ENCODE measurements around the gene CNNM1.

The CNNM1 gene

GRCh38 chr10:99329304-99329553, at the start of gene CNNM1:
CNNM1 (plus strand) TSS chr10:99329356; CDS start chr10:99329388, 32 bp downstream.
- peak; percentile 62 for DNase-seq (ENCODE audit: low spot score)

GRCh38 chr10:99279626-99280111, 49.5 kb upstream of the CNNM1 start:
- no peak for DNase-seq (ENCODE audit: low spot score)

DNA sequence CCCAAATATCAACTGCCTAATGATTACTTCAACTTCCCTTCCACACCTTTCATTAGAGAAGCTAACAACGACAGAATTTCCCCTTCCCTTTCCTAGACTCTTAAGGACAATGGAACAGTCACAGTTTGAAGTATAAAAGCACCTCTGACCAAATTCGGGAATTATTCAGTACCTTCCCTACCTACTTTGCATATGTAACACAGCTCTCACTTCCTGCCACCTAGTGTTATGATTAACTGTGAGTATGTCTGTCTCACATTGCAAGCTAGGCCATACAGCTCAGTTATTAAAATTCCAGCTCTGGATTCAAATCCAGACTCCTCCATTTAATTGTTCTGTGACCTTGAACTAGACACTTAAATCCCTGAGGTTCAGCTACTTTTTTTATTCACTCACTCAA, 48.7 kb upstream of the CNNM1 start:
- DNase-seq (ENCODE audit: low spot score) = no peak

- no peak for DNase-seq (ENCODE audit: low spot score)
Observed at GRCh38 chr10:99285881-99286280, 43.3 kb upstream of the CNNM1 start.

DNA sequence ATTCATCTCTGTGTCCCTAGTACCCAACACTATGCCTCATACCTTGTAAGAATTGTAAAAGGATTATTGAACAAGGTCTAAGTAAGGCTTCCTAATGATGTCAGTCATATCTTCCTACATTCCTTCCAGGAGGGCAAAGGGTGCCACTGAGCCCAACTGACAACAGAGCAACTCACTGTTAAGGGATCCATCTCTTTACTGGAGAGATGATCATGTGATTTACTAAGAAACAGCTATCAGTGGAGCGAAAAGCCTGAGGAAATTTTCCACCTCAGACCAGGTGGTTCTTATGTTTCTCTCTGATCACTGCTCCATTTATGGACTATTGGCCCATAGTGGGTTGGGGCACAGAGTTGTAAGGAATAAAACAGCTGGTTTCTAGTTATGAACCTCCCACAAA, 38.9 kb upstream of the CNNM1 start:
- DNase-seq (ENCODE audit: low spot score) = no peak

GRCh38 chr10:99292159-99292558, 37.0 kb upstream of the CNNM1 start:
- DNase-seq (ENCODE audit: low spot score) = no peak

- no peak for DNase-seq (ENCODE audit: low spot score)
Observed at GRCh38 chr10:99296605-99297004, 32.6 kb upstream of the CNNM1 start.

- no peak for DNase-seq (ENCODE audit: low spot score)
Observed at GRCh38 chr10:99297033-99297432, 32.1 kb upstream of the CNNM1 start.

DNA sequence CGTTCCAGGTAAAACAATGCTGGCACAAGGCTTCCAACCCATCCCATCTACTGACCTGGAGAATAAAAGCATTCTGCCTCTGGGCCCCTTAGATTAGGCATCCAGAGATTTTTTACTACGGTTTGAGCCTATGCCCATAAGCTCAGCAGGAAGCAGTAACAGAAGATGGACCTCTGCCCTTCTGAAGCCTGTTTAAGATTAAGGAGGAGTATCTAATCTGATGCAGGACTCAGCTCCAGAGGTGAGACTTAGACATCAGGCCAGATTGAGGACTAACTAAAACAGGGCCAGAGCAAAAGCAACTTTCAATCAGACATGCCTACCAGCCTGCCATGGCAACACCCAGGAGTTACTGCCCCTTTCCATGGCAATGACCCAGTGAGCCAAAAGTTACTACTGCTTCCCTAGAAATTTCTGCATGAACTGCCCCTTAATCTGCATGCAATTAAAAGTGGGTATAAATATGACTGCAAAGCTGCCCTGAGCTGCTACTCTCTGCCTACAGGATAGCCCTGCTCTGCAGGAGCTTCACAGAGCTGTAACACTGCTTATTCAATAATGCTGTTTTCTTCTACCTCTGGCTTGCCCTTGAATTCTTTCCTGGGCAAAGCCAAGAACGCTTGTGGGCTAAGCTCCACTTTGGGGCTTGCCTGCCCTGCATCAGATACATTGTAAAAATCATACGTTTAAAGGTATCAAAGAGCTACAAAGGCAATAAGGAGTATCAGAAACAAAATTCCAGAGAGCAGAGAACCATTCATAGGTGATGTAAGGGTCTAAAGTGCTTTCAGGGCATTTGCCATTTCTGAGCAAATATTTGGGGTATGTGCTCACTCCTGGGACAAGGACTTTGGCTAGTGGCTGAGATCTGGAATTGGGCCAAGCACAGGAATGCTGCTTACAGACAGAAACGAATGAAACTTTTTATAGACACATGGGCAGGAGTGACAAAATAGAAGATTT, 25.0 kb upstream of the CNNM1 start:
- DNase-seq (ENCODE audit: low spot score) = peak; percentile 24

DNA sequence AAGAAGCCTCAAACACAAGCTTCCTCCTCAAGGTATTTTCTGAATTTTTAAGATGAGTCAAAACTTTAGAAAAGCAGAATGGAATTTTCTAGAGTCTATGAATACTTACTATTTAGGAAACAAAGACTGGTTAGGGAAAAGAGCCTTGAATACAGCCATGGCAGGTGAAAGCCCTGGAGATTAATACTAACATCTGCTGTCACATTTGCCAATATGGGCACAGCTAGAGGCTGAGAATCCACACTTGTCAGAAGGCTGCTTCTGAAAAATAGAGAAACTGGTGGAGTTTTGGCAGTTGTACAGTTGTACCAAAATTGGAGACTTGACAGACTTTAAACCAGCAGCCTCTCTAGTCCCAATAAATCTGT, 24.3 kb upstream of the CNNM1 start:
- no peak for DNase-seq (ENCODE audit: low spot score)

GRCh38 chr10:99312501-99312900, 16.7 kb upstream of the CNNM1 start:
- DNase-seq (ENCODE audit: low spot score) = no peak

GRCh38 chr10:99315853-99316252, 13.3 kb upstream of the CNNM1 start:
- no peak for DNase-seq (ENCODE audit: low spot score)

GRCh38 chr10:99316374-99316773, 12.8 kb upstream of the CNNM1 start:
- DNase-seq (ENCODE audit: low spot score) = no peak

DNA sequence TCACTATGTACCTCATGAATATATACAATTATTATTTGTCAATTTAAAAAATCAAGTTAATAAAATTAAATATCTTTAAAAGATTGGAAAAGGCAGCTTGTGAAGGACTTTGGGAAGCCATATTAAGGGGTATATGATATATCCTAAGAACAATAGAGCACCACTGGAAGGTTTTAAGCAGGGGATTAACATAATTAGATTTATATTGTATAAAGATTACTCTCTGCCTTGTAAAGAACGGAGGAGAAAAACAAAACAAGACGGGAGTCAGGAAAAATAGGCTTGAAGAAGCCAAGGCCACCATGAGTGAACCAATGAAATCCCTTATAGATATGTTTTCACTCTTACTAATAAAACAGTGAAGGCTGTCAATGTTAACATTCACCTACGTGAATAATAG, 11.1 kb upstream of the CNNM1 start:
- no peak for DNase-seq (ENCODE audit: low spot score)

DNA sequence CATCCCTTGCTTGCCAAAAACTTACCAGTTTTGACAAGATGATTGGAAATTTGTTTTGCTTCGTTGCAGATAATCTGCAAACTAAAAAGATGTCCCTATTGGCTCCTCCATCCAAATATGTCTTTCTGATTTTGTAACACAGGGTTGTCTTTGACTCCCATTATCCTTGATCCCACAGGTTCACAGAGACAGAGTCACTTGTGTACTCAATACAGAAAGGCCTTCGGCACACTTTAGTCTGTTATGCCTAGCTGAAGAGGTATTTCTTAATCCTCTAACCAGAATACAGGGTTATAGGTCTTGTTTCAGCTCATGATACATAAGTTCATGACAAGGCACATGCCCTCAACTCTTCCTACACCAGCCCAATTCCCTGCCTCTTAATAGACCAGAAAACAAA, 10.7 kb upstream of the CNNM1 start:
- DNase-seq (ENCODE audit: low spot score) = no peak

DNA sequence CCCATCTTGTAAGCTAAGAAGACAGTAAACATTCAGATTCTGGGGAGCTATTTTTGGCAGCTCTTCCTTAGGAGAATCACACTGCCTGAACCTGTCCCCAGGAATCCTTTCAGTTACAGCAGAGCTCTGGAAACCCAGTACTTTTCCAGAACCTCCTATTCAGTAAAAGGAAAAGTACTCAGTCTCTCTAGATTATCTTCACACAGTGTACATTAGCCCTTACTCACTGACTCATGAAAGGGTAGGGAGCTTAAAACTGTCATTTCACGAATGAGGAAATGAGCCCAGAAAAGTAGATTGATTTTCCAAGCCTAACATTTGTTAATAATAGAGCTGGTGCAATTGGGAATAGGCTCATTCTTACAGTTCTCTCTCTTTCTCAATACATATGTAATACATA, 3.9 kb upstream of the CNNM1 start:
- DNase-seq (ENCODE audit: low spot score) = peak; percentile 45

GRCh38 chr10:99326871-99327270, 2.3 kb upstream of the CNNM1 start:
- no peak for DNase-seq (ENCODE audit: low spot score)

DNA sequence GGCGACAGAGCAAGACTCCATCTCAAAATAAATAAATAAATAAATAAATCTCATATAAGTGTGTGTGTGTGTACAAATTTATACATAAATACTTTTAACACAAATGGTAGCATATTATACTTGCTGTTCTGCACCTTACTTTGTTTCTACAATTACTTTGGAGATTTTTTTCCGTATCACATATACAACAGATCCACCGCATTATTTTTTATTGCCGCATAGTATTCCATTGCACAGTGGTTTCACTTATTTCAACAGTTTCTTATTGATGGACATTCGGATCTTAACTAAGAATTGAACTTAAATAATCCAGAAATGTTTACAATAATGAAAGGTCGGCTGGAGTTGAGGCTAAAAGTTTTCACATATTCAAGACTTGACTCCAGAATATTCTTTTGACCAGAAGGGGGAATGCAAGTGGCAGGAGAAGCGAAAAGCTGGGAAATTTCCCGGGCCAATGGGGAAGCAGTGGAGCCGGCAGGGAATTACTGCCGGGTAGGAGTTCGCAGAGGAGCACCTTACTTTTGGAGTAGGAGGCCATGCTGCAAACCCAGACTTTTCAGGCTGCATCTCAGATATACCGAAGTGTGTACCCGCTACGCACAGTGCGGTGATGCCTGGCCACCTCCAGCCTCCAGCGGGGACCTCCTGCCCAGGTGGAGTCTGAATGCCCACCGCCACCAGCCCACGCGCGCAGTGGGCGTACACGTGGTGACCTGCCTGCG, 415 bp upstream of the CNNM1 start:
- peak; percentile 56 for DNase-seq (ENCODE audit: low spot score)

DNA sequence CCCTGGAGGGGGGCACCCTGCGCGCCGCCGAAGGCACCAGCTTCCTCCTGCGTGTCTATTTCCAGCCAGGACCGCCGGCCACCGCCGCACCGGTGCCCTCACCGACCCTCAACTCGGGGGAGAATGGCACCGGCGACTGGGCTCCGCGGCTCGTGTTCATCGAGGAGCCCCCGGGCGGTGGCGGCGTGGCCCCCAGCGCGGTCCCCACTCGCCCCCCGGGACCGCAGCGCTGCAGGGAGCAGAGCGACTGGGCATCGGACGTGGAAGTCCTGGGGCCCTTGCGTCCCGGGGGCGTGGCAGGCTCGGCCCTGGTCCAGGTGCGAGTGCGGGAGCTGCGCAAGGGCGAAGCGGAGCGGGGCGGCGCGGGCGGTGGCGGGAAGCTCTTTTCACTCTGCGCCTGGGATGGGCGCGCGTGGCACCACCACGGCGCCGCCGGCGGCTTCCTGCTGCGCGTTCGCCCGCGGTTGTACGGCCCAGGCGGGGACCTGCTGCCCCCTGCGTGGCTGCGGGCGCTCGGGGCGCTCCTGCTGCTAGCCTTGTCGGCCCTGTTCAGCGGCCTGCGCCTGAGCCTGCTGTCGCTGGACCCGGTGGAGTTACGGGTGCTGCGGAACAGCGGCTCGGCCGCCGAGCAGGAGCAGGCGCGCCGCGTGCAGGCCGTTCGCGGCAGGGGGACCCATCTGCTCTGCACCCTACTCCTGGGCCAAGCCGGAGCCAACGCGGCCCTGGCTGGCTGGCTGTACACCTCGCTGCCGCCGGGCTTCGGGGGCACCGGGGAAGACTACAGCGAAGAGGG, 594 bp downstream of the CNNM1 start:
- peak; percentile 36 for DNase-seq (ENCODE audit: low spot score)

GRCh38 chr10:99330347-99330924, 1.3 kb downstream of the CNNM1 start:
- DNase-seq (ENCODE audit: low spot score) = no peak

- no peak for DNase-seq (ENCODE audit: low spot score)
Observed at GRCh38 chr10:99331207-99331803, 2.1 kb downstream of the CNNM1 start.

DNA sequence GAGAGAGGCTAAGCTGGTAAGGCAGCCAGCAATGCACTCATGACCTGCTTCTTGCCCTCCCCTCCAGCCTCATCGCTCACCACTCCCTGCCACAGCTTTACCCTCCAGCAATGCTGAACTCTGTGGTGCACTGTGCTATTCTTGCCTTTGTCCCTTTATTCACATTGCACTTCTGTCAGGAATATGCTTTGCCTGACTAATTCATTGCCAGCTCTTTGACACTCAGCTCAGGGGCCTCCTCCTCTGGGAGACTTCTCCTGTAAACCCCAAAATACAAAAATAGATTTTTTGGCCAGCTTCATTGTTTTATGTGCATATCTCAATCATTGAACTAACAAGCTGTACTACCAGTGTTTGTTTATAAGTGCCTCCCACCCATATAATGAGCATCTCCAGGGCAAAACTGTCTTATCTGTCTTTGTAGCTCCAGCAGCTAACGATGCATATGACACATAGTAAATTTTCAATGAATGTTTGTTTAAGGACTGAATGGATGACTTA, 8.2 kb downstream of the CNNM1 start:
- no peak for DNase-seq (ENCODE audit: low spot score)

Measured in HuH-7.5 (cell line).